SIG-M5 (cell line): ENCODE measurements around the gene CACNG5.

Experiments used
- DNase-seq: peaks from one replicate; lab custom pipeline; 2025; lab: John Stamatoyannopoulos, UW

Gene CACNG5

DNA sequence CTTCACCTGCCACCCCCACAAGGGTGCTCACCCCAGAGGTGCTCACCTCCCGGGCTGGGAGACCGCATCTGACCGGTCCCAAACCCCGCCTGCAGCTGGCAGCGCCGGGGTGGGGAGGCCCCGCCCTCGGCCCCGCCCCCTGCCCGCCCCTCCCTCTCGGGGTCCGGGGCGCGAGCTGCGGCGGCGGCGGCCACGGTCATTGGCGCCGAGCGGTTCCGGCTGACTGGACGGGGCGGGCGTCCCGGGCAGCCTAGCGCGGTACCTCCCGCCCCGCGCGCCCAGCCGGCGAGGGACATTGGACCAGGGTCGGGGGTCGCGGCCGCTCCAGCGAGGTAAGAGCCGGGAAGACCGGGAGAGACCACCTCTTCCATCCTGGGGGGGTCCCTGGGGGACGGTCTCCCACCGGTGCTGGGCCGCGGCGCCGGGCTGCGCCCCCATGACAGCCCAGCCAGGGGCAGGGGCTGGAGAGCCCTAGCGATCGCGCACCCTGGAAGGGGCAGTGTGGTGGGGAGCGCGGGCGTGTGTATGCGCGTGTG is at the start of gene CACNG5:
TSS of gene CACNG5 (plus strand) at position 199 of the 536 bp plus-strand sequence. CDS start 42,216 bp downstream, outside the sequence.
- no peak for DNase-seq

DNA sequence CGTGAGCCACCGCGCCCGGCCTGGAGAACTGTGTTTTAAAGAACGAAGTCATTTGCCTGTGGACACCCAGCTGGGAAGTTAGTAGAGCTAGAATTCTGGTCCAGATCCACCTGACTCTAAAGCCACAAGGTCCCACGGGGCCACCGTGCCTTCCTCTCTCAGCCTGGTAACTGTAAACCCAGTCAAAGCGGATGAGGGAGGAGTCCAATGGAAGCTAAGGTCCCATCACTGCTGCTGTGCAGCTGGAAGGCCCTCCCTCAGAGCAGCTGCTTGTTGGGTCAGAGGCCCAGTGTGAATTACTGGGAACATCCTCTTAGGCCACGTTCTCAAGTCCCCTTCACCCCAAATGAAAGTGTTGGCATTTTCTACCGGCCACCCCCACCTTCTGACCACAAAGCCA is 48.8 kb upstream of the CACNG5 start:
- DNase-seq = no peak

DNA sequence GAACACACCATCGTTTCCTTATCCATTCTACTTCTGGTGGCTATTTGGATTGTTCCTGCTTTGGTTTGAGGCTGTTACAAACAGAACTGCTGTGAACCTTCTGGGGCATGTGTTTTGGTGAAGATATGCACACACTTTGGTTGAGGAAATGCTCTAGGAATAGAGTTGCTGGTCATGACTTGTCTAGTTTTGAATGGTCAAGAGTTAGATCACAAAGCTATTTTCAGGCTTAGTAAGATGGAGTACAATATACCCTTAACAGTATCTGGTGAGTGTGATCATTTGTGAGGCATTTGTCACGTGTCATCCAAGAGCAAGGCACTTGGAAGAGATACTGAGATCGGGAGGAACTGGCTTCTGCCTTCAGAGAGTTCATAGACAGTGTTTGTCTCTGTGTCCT is 47.0 kb upstream of the CACNG5 start:
- DNase-seq = no peak

DNA sequence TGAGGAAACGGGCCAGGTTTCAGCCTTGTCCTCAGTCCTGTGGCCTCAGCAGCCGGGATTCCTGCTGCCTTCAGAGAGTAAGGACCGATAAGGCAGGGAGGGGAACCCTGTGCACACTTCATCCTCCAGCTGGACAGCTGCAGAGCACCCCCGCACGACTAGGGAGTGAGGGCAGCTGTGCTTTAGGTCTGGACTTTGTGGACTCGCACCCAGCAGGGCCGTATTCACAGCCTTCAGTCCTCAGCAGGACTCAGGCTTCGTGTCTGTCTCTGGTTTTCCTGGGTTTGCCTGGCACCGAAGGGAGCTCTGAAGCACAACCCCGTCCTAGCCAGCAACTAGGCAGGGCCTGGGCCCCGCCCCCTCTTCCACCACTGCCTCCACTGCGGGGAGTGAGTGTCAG is 45.8 kb upstream of the CACNG5 start:
- DNase-seq = no peak

- DNase-seq = no peak
Measured at GRCh38 chr17:66789961-66790437, 44.9 kb upstream of the CACNG5 start.

DNA sequence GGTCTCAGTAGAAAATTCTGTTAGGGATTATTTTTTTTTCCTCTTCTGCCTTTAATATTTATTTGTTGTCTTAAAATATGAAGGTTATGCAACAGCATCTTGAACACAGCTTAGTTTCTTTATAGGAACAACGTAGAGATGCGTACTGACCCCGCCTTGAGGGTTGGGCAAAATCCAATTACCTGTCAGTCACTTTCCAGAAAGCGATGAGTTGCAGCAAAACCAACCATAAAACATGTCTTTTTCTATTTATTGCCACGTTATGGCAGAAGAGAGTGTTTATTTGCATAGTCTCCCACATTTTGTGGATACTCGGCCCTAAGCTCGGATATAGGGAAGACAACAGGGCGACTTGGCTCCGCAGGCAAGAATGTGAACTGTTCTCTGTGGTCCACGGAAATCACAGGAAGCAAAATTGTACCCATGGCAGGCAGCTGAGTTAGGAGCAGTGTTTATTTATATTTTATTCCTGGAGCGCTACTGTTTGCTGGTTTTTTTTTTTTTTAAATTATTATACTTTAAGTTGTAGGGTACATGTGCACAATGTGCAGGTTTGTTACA is 44.3 kb upstream of the CACNG5 start:
- DNase-seq = no peak

DNA sequence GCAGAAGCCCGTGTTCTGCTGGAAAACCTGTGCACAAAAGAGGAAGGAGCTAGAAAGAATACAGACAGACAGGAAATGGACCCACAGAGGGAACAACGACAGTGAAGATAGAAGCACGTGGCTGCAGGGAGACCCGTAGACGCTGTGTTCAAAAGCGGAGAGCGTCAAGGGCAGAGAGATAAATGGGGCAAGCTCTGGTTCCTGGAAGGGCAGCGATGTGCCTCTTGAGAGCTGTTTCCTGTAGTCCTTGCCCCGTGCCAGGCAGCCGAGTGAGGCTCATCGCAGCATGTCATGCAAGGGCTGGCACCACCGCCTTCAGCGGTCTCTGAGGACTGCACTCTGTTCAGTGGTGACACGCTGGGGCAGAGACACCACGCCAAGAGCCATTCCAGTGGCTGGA is 43.6 kb upstream of the CACNG5 start:
- DNase-seq = no peak

DNA sequence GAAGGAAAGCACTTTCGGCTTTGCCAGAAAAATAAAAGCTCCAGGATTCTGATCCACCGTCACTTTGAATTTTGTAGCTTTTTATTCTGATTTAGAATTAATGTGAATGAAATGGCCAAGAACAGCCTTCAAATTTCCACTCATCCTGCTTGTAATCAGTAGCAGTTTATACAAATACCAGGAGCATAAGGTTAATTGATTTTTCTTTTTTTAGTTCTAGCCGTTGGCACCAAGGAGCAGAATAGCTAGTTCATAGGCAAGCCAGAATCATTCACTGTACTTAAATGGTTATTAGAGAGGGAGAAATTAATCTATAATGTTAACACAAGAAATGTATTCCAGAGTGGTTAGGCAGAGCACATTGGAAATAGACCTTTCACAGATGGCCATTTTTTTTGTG is 41.1 kb upstream of the CACNG5 start:
- no peak for DNase-seq

DNA sequence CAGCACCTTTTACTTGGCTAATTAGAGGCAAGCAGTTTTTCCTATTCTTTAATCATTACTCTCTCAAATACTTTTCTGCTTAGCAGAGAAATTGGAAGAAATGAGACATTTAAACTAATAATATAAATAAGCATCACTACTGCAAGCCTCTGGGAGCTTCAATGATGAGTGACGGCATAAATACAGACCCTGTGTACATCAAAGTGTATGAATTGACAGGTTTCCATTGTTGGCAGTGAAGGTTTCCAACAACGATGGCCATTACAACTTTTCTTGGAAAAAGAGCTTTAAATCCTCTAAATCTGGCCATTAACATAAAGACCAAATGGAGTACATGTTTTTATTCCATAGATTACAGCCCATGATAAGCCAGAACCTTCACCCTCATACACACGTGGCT is 39.4 kb upstream of the CACNG5 start:
- no peak for DNase-seq

GRCh38 chr17:66799849-66800537 is 34.9 kb upstream of the CACNG5 start:
- DNase-seq = no peak

GRCh38 chr17:66803474-66803951 is 31.4 kb upstream of the CACNG5 start:
- DNase-seq = no peak

GRCh38 chr17:66805567-66805966 is 29.4 kb upstream of the CACNG5 start:
- DNase-seq = no peak

DNA sequence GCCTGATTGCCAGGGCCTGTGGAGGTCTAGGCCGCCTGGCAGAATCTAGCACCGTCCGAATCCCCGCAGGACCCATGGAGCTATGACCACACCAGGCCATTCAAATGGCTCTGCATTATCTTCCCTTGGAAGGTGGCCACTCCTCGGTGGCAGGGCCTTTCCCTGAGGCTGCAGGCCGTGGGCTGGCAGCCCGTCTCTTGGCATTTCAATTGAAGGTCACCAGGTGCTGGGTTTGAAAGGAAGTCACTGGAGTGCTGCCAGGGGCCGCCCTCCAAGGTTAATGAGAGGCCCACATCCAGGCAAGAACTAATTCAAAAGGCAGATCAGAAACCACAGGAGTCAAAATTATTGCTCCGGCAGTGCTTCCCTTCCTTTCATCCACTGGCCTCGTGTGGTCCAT is 27.7 kb upstream of the CACNG5 start:
- DNase-seq = no peak

- no peak for DNase-seq
Measured at GRCh38 chr17:66809408-66809807, 25.5 kb upstream of the CACNG5 start.

GRCh38 chr17:66810951-66811682 is 23.8 kb upstream of the CACNG5 start:
- DNase-seq = no peak

DNA sequence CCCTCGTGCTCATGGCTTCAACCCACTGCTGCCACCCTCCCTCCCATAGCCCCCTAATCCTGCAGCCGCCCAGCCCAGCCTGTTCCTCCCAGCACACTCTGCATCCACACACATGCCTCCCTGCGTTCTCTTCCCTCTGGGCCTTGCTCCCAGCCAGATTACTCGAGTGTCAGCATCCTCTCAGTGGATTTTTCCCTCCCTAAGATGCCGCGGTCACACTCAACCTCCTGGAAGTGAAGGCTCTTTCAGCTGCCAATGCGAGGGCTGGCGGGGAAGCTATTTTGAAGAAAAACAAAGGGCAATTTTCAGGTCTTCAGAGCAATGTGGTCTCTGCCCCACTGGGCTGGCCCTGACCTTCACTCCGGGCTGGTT is 23.2 kb upstream of the CACNG5 start:
- no peak for DNase-seq

DNA sequence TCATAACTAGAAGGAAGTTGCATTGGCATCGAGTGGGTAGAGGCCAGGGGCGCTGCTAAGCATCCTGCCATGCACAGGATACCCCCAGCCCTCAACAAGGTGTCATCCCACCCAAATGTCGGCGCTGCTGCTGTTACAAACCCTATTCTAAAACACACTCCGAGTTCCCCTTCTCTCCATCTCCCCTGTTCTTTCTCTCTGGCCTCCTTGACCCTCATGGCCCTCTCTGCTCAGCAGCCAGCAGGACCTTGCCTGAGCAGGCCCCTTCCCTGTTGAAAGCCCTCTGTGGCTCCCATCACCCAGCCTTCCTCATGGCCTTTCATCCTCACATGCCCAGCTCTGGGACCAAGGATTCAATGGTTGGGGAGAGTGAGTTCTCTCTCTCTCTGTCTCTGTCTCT is 22.3 kb upstream of the CACNG5 start:
- DNase-seq = no peak

- DNase-seq = no peak
Measured at GRCh38 chr17:66813296-66813695, 21.6 kb upstream of the CACNG5 start.

DNA sequence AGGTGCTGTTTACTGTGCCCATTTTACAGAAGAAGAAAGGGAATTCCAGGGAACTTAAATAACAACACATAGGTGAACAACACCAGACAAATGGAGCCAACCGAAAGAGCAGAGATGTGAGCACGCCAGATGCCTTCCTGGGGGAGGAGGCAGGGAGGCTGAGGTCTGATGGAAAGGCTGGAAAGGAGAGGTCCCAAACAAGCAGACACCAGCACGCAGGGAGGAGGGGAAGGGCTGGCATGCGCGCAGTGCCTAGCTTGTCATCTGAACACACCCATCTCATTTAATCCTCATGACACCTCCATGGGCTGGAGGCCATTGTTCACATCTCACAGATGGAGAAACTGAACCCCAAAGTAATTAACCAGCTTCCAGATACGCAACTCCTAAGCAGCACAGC is 20.9 kb upstream of the CACNG5 start:
- DNase-seq = no peak

DNA sequence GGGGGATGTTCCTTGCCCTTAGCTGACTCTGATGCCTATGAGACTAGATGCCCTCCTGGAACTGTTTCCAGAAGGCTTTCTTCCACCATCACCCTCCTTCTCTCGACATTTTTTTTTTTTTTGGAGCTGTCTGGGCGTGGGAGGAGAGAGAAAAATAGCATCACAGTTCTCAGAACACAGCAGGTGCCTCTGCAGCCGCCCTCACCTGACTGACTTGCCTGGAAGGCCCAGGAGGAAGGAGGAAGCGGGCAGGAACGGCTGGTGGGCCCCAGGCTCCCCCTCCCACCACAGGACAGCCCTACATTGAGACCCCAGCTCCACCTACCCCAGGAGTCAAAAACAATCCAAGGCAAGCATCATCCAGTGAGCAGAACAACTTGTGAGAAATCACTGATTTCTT is 20.3 kb upstream of the CACNG5 start:
- no peak for DNase-seq

- DNase-seq = no peak
Measured at GRCh38 chr17:66817750-66818149, 17.2 kb upstream of the CACNG5 start.

DNA sequence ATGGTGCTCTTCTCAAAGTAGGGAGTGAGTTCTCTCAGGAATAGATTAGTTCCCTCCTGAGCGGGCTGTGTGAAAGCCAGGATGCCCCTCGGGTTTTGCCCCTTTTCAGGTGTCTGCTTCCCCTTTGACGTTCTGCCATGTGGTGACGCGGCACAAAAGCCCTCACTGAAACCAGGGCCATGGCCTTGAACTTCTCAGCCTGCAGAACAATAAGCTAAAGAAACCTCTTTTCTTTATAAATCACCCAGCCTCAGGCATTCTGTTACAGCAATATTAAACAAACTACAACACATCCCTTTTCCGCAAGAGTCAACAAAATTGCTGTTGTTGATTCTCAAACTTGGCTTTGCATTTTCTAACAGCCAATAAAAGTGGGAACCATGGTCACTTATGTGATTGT is 15.5 kb upstream of the CACNG5 start:
- DNase-seq = no peak

DNA sequence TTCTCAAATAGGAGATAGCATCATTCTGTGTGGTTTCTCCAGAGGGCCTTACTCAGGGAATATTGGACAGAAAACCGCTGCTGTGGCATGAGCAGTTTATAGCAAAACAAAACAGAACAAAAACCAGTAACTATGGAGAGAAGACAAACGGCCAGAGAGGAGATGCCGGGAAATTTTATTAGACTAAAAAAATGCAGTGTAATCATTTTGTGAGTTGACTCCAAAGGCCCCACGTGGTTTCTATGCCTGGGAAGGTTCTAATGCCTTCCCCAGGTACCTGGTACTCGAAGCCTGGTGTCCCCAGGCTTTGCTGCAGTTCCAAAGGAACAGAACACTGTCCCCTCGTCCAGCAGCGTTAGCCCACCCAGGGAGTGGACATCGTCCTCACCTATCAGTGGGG is 12.9 kb upstream of the CACNG5 start:
- no peak for DNase-seq
